K562 (cell line): ENCODE results near the gene CBX8. TPM values are rescaled to one million over a fixed set of nuclear protein-coding genes. Genes with fewer than 3 reads are reported as not detected.

Experiments used
- ATF2 ChIP-seq: sonication (generic); formaldehyde crosslinking; IDR thresholded peaks from 2 replicates; pipeline ENCODE4 v1.8.1; 2022; ENCODE audit warnings: missing genetic modification reagents
- BACH1 ChIP-seq: fragments of 200-800 bp; sonication (Bioruptor generic); IDR thresholded peaks from 2 replicates; pipeline ENCODE4 v1.6.1; 2016; ENCODE audit warnings: missing genetic modification characterization, missing compliant biosample characterization
- BCOR ChIP-seq: fragments of 450-650 bp; IDR thresholded peaks from 2 replicates; pipeline ENCODE4 v1.6.1; 2016
- CHD4 ChIP-seq: fragments of 200-600 bp; sonication (generic); IDR thresholded peaks from 3 replicates; pipeline ENCODE4 v1.6.1; 2012; ENCODE audit warnings: low read depth, mild to moderate bottlenecking, mixed read lengths, low read length, inconsistent platforms; ENCODE audit not compliant: insufficient read depth, insufficient replicate concordance, poor library complexity, severe bottlenecking
- E2F8 ChIP-seq: fragments of 450-650 bp; IDR thresholded peaks from 2 replicates; pipeline ENCODE4 v1.7.1; 2018; ENCODE audit warnings: mild to moderate bottlenecking, low read depth; ENCODE audit not compliant: partially characterized antibody
- EGR1 ChIP-seq: fragments of 450-650 bp; conservative IDR thresholded peaks from 2 replicates; pipeline ENCODE4 v1.6.1; 2017; ENCODE audit warnings: mild to moderate bottlenecking
- ELF2 ChIP-seq: fragments of 250-450 bp; sonication (Bioruptor Pico); IDR thresholded peaks from 2 replicates; pipeline ENCODE4 v1.5.0; 2021; ENCODE audit warnings: mild to moderate bottlenecking
- EP400 ChIP-seq: fragments of 450-650 bp; IDR thresholded peaks from 2 replicates; pipeline ENCODE4 v1.6.1; 2017; ENCODE audit warnings: antibody characterized with exemption, mild to moderate bottlenecking, moderate library complexity
- ERF ChIP-seq: fragments of 450-650 bp; formaldehyde crosslinking; IDR thresholded peaks from 2 replicates; pipeline ENCODE4 v1.4.0; 2020; ENCODE audit warnings: mild to moderate bottlenecking, mixed read lengths
- HNRNPLL ChIP-seq: fragments of 200-400 bp; formaldehyde crosslinking; IDR thresholded peaks from 2 replicates; pipeline ENCODE4 v1.6.1; 2017; ENCODE audit warnings: low read length, low read depth, mild to moderate bottlenecking; ENCODE audit not compliant: poor library complexity, severe bottlenecking
- HNRNPUL1 ChIP-seq: fragments of 200-400 bp; formaldehyde crosslinking; IDR thresholded peaks from 2 replicates; pipeline ENCODE4 v1.6.1; 2017; ENCODE audit warnings: low read length
- MAZ ChIP-seq, 2 experiments: fragments of 450-650 bp in 1 of 2; sonication (generic) in 1 of 2; formaldehyde crosslinking; IDR thresholded peaks in 1 of 2; conservative IDR thresholded peaks in 1 of 2; 2 replicates each; pipeline versions ENCODE4 v1.4.0 to v1.5.0; 2020; ENCODE audit warnings: mild to moderate bottlenecking in 1 of 2, missing genetic modification reagents in 1 of 2
- RB1 ChIP-seq: fragments of 450-650 bp; IDR thresholded peaks from 2 replicates; pipeline ENCODE4 v1.6.1; 2017; ENCODE audit warnings: low read depth, mild to moderate bottlenecking
- RBFOX2 ChIP-seq: fragments of 200-400 bp; formaldehyde crosslinking; IDR thresholded peaks from 2 replicates; pipeline ENCODE4 v1.6.1; 2017; ENCODE audit warnings: low read depth, mild to moderate bottlenecking, low read length, moderate library complexity
- RBM14 ChIP-seq: fragments of 200-400 bp; formaldehyde crosslinking; IDR thresholded peaks from 2 replicates; pipeline ENCODE4 v1.6.1; 2018; ENCODE audit warnings: low read depth, mild to moderate bottlenecking, low read length, moderate library complexity, borderline replicate concordance; ENCODE audit not compliant: insufficient read depth
- SMARCC2 ChIP-seq: fragments of 450-650 bp; IDR thresholded peaks from 2 replicates; pipeline ENCODE4 v1.6.1; 2017; ENCODE audit warnings: antibody characterized with exemption, moderate library complexity, mild to moderate bottlenecking, low read depth
- SRF ChIP-seq, 2 experiments: fragments of 250-450, 450-650 bp in 1 of 2; sonication (Bioruptor Pico) in 1 of 2; sonication (generic) in 1 of 2; formaldehyde crosslinking; IDR thresholded peaks; 2 replicates each; pipeline versions ENCODE4 v1.5.0 to v1.5.1; 2020 to 2022; ENCODE audit warnings: mild to moderate bottlenecking in 1 of 2, missing genetic modification reagents in 1 of 2
- STAG1 ChIP-seq: sonication (generic); formaldehyde crosslinking; IDR thresholded peaks from 2 replicates; pipeline ENCODE4 v1.5.0; 2020; ENCODE audit warnings: missing genetic modification reagents, borderline replicate concordance
- TEAD1 ChIP-seq, 2 experiments: fragments of 450-650 bp in 1 of 2; sonication (generic) in 1 of 2; formaldehyde crosslinking; IDR thresholded peaks; 2 replicates each; pipeline versions ENCODE4 v1.4.0 to v1.8.0; 2020 to 2022; ENCODE audit warnings: mild to moderate bottlenecking in 2 of 2, missing genetic modification reagents in 1 of 2
- ZBTB1 ChIP-seq: sonication (generic); formaldehyde crosslinking; IDR thresholded peaks from 2 replicates; pipeline ENCODE4 v1.8.1; 2023; ENCODE audit warnings: missing genetic modification reagents, low read depth, mild to moderate bottlenecking, borderline replicate concordance
- ZNF511 ChIP-seq: sonication (generic); formaldehyde crosslinking; IDR thresholded peaks from 2 replicates; pipeline ENCODE4 v1.8.0; 2022; ENCODE audit warnings: mild to moderate bottlenecking, missing genetic modification reagents
- polyA plus RNA-seq, 8 experiments: library from polyadenylated mRNA; depleted of rRNA in 4 of 8; stranded (reverse) in 5 of 8; unstranded in 3 of 8; fragments of >200 nt; fragmentation: Nextera tagmentation in 2 of 8; fragmentation: Illumina TruSeq in 1 of 8; extraction: Ambion mirVana in 2 of 8; extraction: Trizol in 1 of 8; gene quantifications; 2 replicates each; pipeline versions ENCODE4 v1.2.1 to v1.2.3, GENCODE V29; 2011 to 2014; ENCODE audit warnings: inconsistent platforms in 1 of 8, missing spikeins in 1 of 8
- total RNA-seq, 7 experiments: library from RNA; depleted of rRNA in 6 of 7; stranded (reverse); fragments of >200 nt in 6 of 7; fragmentation: Illumina TruSeq in 2 of 7; extraction: Trizol in 2 of 7; gene quantifications; 2 replicates each; pipeline versions ENCODE4 v1.2.1 to v1.2.3, GENCODE V29; 2011 to 2021; ENCODE audit warnings: low replicate concordance in 1 of 7

CBX8 gene
- total and polyA plus RNA-seq, 9 of the 15 experiments (the other 6 are each of a cell fraction or from before 2014, with no cell fraction given) = 0.08 to 11.9 (median 2.6) TPM

GRCh38 chr17:79839356-79840268 is 42.7 kb upstream of the CBX8 start, which contains the start of gene CBX4 (continued):
- peak; percentile 86 for TF ChIP-seq RBFOX2
- TF ChIP-seq MAZ (CRISPR knock-in tag; conservative IDR thresholded peaks at IDR 0.05 in 1 of 2, IDR thresholded peaks at IDR 0.05 in 1 of 2) = peak; percentile 99
- peak in 1 of 2 experiments; percentile 17; a peak in 1 of 4 replicates for TF ChIP-seq SRF (CRISPR knock-in tag; IDR thresholded peaks at IDR 0.05)
- TF ChIP-seq ZNF511 (CRISPR knock-in tag) = 0 out of 2 replicates have a peak, but pooled peaks have one; percentile 41
- TF ChIP-seq SMARCC2 = peak; percentile 85; the same call in 1 of the 2 replicates
- TF ChIP-seq ELF2 = peak; percentile 82
- no peak for TF ChIP-seq HNRNPUL1
- no peak for TF ChIP-seq CHD4
- TF ChIP-seq BCOR = 0 out of 2 replicates have a peak, but pooled peaks have one; percentile 10
- TF ChIP-seq ZBTB1 = no peak
- TF ChIP-seq TEAD1 (CRISPR knock-in tag; IDR thresholded peaks at IDR 0.05) = peak in 1 of 2 experiments; percentile 24; a peak in 1 of 4 replicates
- peak; percentile 78 for TF ChIP-seq EGR1
- TF ChIP-seq E2F8 = peak; percentile 48
- peak; percentile 43; the same call in 1 of the 2 replicates for TF ChIP-seq STAG1 (CRISPR knock-in tag)
- TF ChIP-seq BACH1 (tag) = no peak
- peak; percentile 97 for TF ChIP-seq EP400
- peak; percentile 85 for TF ChIP-seq ERF
- peak; percentile 55 for TF ChIP-seq HNRNPLL
- peak; percentile 86 for TF ChIP-seq ATF2 (CRISPR knock-in tag)
- peak; percentile 98 for TF ChIP-seq RB1
- TF ChIP-seq RBM14 = 0 out of 2 replicates have a peak, but pooled peaks have one; percentile 62
